A549 (cell line): ENCODE measurements around the gene ZMIZ2. TPM values are rescaled to one million over a fixed set of nuclear protein-coding genes. Genes with fewer than 3 reads are reported as not detected.

Experiments
- ATAC-seq, 2 experiments: fragments of 200-7000 bp in 1 of 2; fragments of >200 bp in 1 of 2; cut with Nextera tagmentation in 1 of 2; cut with Tn5 transposase in 1 of 2; 3 replicates each; pipeline versions ENCODE4 v1.8.0 to v1.9.1; 2018 to 2020; ENCODE audit warnings: mild to moderate bottlenecking in 1 of 2, moderate library complexity in 1 of 2
- CTCF ChIA-PET: fragments of 300-600 bp; sonication (Branson Sonifier 250); formaldehyde crosslinking; extraction: SDS; loops from one replicate; lab custom pipeline; 2021; ENCODE audit warnings: antibody characterized with exemption, inconsistent platforms; lab: Yijun Ruan, JAX
- POLR2A ChIA-PET: fragments of 350-600 bp; formaldehyde crosslinking; extraction: SDS; loops from one replicate; lab custom pipeline; 2021; ENCODE audit warnings: antibody characterized with exemption, inconsistent platforms; lab: Yijun Ruan, JAX
- DNase-seq, 2 experiments: peaks; one replicate each; pipeline versions ENCODE4 v3.0.0 to v3.0.0-alpha.2; 2011 to 2016; ENCODE audit warnings: low read depth in 1 of 2, low spot score in 1 of 2
- FAIRE-seq: peaks from 2 replicates; lab custom pipeline; 2011; peaks lifted over from hg19 to GRCh38; lab: Jason Lieb, UNC
- H3K27ac ChIP-seq, 2 experiments: fragments of >200 bp; sonication (Bioruptor Twin); formaldehyde crosslinking; 3 replicates each; pipeline ENCODE4 v1.5.1; 2016 to 2017
- H3K4me1 ChIP-seq: fragments of >200 bp; sonication (Bioruptor Twin); formaldehyde crosslinking; 3 replicates; pipeline ENCODE4 v1.6.1; 2016
- H3K4me2 ChIP-seq: fragments of >200 bp; sonication (Bioruptor Twin); formaldehyde crosslinking; 3 replicates; pipeline ENCODE4 v1.6.1; 2016
- H3K4me3 ChIP-seq: fragments of >200 bp; sonication (Bioruptor Twin); formaldehyde crosslinking; 3 replicates; pipeline ENCODE4 v1.5.1; 2016
- H3K9me3 ChIP-seq: fragments of >200 bp; sonication (Bioruptor Twin); formaldehyde crosslinking; 3 replicates; pipeline ENCODE4 v1.6.1; 2016
- ATOH8 ChIP-seq: fragments of 250-450 bp; sonication (Bioruptor Pico); IDR thresholded peaks from 2 replicates; pipeline ENCODE4 v1.5.0; 2020; ENCODE audit warnings: low read depth, mild to moderate bottlenecking, moderate library complexity
- CBX8 ChIP-seq: fragments of 200-600 bp; sonication (generic); IDR thresholded peaks from 2 replicates; pipeline ENCODE4 v1.6.1; 2016
- CEBPB ChIP-seq, 2 experiments: fragments of >200 bp in 1 of 2; sonication (Bioruptor Twin) in 1 of 2; formaldehyde crosslinking in 1 of 2; IDR thresholded peaks; 2 replicates each; pipeline ENCODE4 v1.6.1; 2012 to 2016
- CHD4 ChIP-seq: fragments of 200-600 bp; sonication (generic); IDR thresholded peaks from 2 replicates; pipeline ENCODE4 v1.6.1; 2016; ENCODE audit warnings: antibody characterized with exemption, mild to moderate bottlenecking, borderline replicate concordance
- E2F6 ChIP-seq: IDR thresholded peaks from 2 replicates; pipeline ENCODE4 v1.6.1; 2012; ENCODE audit warnings: low read depth, borderline replicate concordance
- EHF ChIP-seq: fragments of 250-450 bp; sonication (Bioruptor Pico); IDR thresholded peaks from 2 replicates; pipeline ENCODE4 v1.5.0; 2020; ENCODE audit warnings: mild to moderate bottlenecking
- ELK1 ChIP-seq: fragments of 150-350 bp; IDR thresholded peaks from 2 replicates; pipeline ENCODE4 v1.6.1; 2014; ENCODE audit warnings: low read depth, mild to moderate bottlenecking, low read length
- EP300 ChIP-seq, 2 experiments: fragments of >200 bp; sonication (Bioruptor Twin); formaldehyde crosslinking; IDR thresholded peaks; 2 replicates in 1 of 2; 3 replicates in 1 of 2; pipeline ENCODE4 v1.6.1; 2016 to 2017
- FOSL2 ChIP-seq, 2 experiments: fragments of 450-650 bp in 1 of 2; fragments of >200 bp in 1 of 2; sonication (Bioruptor Twin) in 1 of 2; formaldehyde crosslinking; IDR thresholded peaks; 2 replicates each; pipeline versions ENCODE4 v1.5.0 to v1.6.1; 2016 to 2020; ENCODE audit warnings: mild to moderate bottlenecking in 1 of 2, moderate library complexity in 1 of 2
- FOXS1 ChIP-seq: fragments of 250-450 bp; sonication (Bioruptor Pico); IDR thresholded peaks from 2 replicates; pipeline ENCODE4 v1.5.0; 2020; ENCODE audit warnings: mild to moderate bottlenecking, moderate library complexity
- GATA3 ChIP-seq: IDR thresholded peaks from 2 replicates; pipeline ENCODE4 v1.6.1; 2012; ENCODE audit warnings: borderline replicate concordance
- HES2 ChIP-seq: fragments of >200 bp; sonication (Bioruptor Twin); formaldehyde crosslinking; IDR thresholded peaks from 2 replicates; pipeline ENCODE4 v1.6.1; 2016
- HMGXB4 ChIP-seq: fragments of 250-450 bp; sonication (Bioruptor Pico); IDR thresholded peaks from 2 replicates; pipeline ENCODE4 v1.5.0; 2021; ENCODE audit warnings: mild to moderate bottlenecking, moderate library complexity, borderline replicate concordance
- HOXB13 ChIP-seq: fragments of 250-450 bp; sonication (Bioruptor Pico); IDR thresholded peaks from 2 replicates; pipeline ENCODE4 v1.5.0; 2020; ENCODE audit warnings: low read depth, mild to moderate bottlenecking, moderate library complexity
- HOXB5 ChIP-seq: fragments of 250-450 bp; sonication (Bioruptor Pico); IDR thresholded peaks from 2 replicates; pipeline ENCODE4 v1.5.0; 2020; ENCODE audit warnings: mild to moderate bottlenecking, moderate library complexity
- JUN ChIP-seq, 2 experiments: fragments of >200 bp; sonication (Bioruptor Twin); formaldehyde crosslinking; IDR thresholded peaks; 2 replicates in 1 of 2; 3 replicates in 1 of 2; pipeline ENCODE4 v1.6.1; 2016 to 2017
- MYC ChIP-seq: IDR thresholded peaks from 2 replicates; pipeline ENCODE4 v1.6.1; 2012; ENCODE audit warnings: mild to moderate bottlenecking, inconsistent platforms, low read length, improper control_type of control experiment, borderline replicate concordance
- NFE2L2 ChIP-seq: fragments of 150-350 bp; conservative IDR thresholded peaks from 2 replicates; pipeline ENCODE4 v1.6.1; 2014; ENCODE audit warnings: low read length
- PBX3 ChIP-seq: IDR thresholded peaks from 2 replicates; pipeline ENCODE4 v1.6.1; 2012
- PHF8 ChIP-seq: fragments of 200-600 bp; sonication (generic); IDR thresholded peaks from 2 replicates; pipeline ENCODE4 v1.6.1; 2016; ENCODE audit warnings: low read depth, mild to moderate bottlenecking, antibody characterized with exemption, moderate library complexity, borderline replicate concordance
- RARB ChIP-seq: fragments of 250-450 bp; sonication (Bioruptor Pico); IDR thresholded peaks from 2 replicates; pipeline ENCODE4 v1.8.0; 2021; ENCODE audit warnings: mild to moderate bottlenecking, moderate library complexity
- RCOR1 ChIP-seq: fragments of 150-350 bp; IDR thresholded peaks from 2 replicates; pipeline ENCODE4 v1.6.1; 2014; ENCODE audit warnings: antibody characterized with exemption, low read length, low read depth
- ZC3H11A ChIP-seq: fragments of 450-650 bp; IDR thresholded peaks from 2 replicates; pipeline ENCODE4 v1.6.1; 2014; ENCODE audit warnings: antibody characterized with exemption, mild to moderate bottlenecking
- ZFP36 ChIP-seq: fragments of 450-650 bp; IDR thresholded peaks from 2 replicates; pipeline ENCODE4 v1.6.1; 2014; ENCODE audit warnings: borderline replicate concordance; ENCODE audit not compliant: partially characterized antibody
- WGBS: methylation state at CpG from one replicate; pipeline ENCODE4 v1.1.6; 2017; ENCODE audit errors: missing lambda C conversion rate; 5-methylcytosine and 5-hydroxymethylcytosine counted together
- polyA plus RNA-seq, 4 experiments: library from polyadenylated mRNA; depleted of rRNA in 3 of 4; stranded (reverse); fragments of >200 nt; fragmentation: RNase III in 1 of 4; extraction: RNeasy Plus Mini Kit Qiagen cat#74134 plus additional on column Dnase treatment in 1 of 4; gene quantifications; 2 replicates in 3 of 4; 3 replicates in 1 of 4; pipeline ENCODE4 v1.2.3, GENCODE V29; 2011 to 2017

Gene ZMIZ2
- polyA plus RNA-seq, 2 of the 4 experiments (the other 2 are of a cell fraction) = 4.3 to 21.7 TPM

- DNase-seq = no peak
- FAIRE-seq = no peak
- H3K4me1 ChIP-seq = no peaks in the 10 kb centered on the region
- ChIA-PET CTCF (no interaction called here), POLR2A (no interaction called here)
- H3K9me3 ChIP-seq = no peaks in the 10 kb centered on the region
- no peak overlapping the region for H3K27ac ChIP-seq
- H3K4me2 ChIP-seq = no peak overlapping the region
- no peak for TF ChIP-seq EHF (CRISPR knock-in tag)
- TF ChIP-seq HES2 = no peak
- no peak for TF ChIP-seq PBX3
- TF ChIP-seq MYC = no peak
- no peak for TF ChIP-seq ZC3H11A
- TF ChIP-seq CBX8 = no peak
- no peak for TF ChIP-seq NFE2L2
- TF ChIP-seq, all 56 proteins: peak for 0
- 88% methylated on average over 1 of the region's 1 CpG for WGBS
- no peak overlapping the region for H3K4me3 ChIP-seq
- ATAC-seq = no peak
These were observed 44.7 kb upstream of the ZMIZ2 start for GRCh38 chr7:44703921-44704320.

GRCh38 chr7:44705434-44705833 lies 43.2 kb upstream of the ZMIZ2 start:
- no peak overlapping the region for H3K27ac ChIP-seq
- ATAC-seq (no peak), DNase-seq (no peak), FAIRE-seq (no peak)
- POLR2A ChIA-PET = no interaction called here
- CTCF ChIA-PET = no interaction called here
- H3K4me2 ChIP-seq = no peak overlapping the region
- WGBS = 92% methylated on average over 3 of the region's 3 CpGs
- no peaks in the 10 kb centered on the region for H3K9me3 ChIP-seq
- TF ChIP-seq PHF8 (no peak), E2F6 (no peak), GATA3 (no peak), JUN (IDR thresholded peaks at IDR 0.05) (no peak), HOXB5 (no peak), NFE2L2 (no peak), ATOH8 (CRISPR knock-in tag) (no peak), MYC (no peak), HMGXB4 (CRISPR knock-in tag) (no peak), FOXS1 (CRISPR knock-in tag) (no peak), CEBPB (IDR thresholded peaks at IDR 0.05) (no peak), EP300 (IDR thresholded peaks at IDR 0.05) (no peak), RARB (CRISPR knock-in tag) (no peak), HOXB13 (no peak), RCOR1 (no peak), CHD4 (no peak), ZFP36 (no peak), ELK1 (no peak), FOSL2 (IDR thresholded peaks at IDR 0.05) (no peak), FOSL2 (CRISPR knock-in tag; IDR thresholded peaks at IDR 0.05) (no peak)
- no peak overlapping the region for H3K4me3 ChIP-seq
- H3K4me1 ChIP-seq = no peaks in the 10 kb centered on the region
